GM12873 (cell line): ENCODE measurements around the gene SEMA5A.

Experiments
- CTCF ChIP-seq: IDR thresholded peaks from 2 replicates; pipeline ENCODE4 v1.5.1; 2012; ENCODE audit warnings: low read depth, mild to moderate bottlenecking, moderate library complexity, low read length, control low read depth; ENCODE audit not compliant: insufficient read depth; ENCODE audit errors: missing control alignments

Gene SEMA5A

GRCh38 chr5:9438596-9439354 lies 107.1 kb downstream of the SEMA5A start:
- no peak for TF ChIP-seq CTCF

- no peak for TF ChIP-seq CTCF
Measured at GRCh38 chr5:9437741-9438240, 108.1 kb downstream of the SEMA5A start.

- no peak for TF ChIP-seq CTCF
Measured at GRCh38 chr5:9431496-9432258, 114.2 kb downstream of the SEMA5A start.

GRCh38 chr5:9431151-9431495 lies 114.8 kb downstream of the SEMA5A start:
- no peak for TF ChIP-seq CTCF

GRCh38 chr5:9430306-9430705 lies 115.6 kb downstream of the SEMA5A start:
- no peak for TF ChIP-seq CTCF

- TF ChIP-seq CTCF = no peak
Measured at GRCh38 chr5:9429691-9430215, 116.1 kb downstream of the SEMA5A start.

- no peak for TF ChIP-seq CTCF
Measured at GRCh38 chr5:9428272-9428671, 117.6 kb downstream of the SEMA5A start.
